HG03442 (cell line): Measurements from ENCODE around the gene LRP2.
A peak's percentile ranks its signal among the peaks of the same experiment; 100 is the strongest.

Source experiments
- ATAC-seq: cut with Tn5 transposase; IDR thresholded peaks from one replicate; pipeline ENCODE4 v1.9.1; 2021; ENCODE audit warnings: mild to moderate bottlenecking, moderate library complexity; ENCODE audit not compliant: unreplicated experiment

LRP2 gene

GRCh38 chr2:169094676-169095075 is 267.7 kb downstream of the LRP2 start:
- no peak for ATAC-seq

- no peak for ATAC-seq
Observed at GRCh38 chr2:169093535-169093934, 268.8 kb downstream of the LRP2 start.

DNA sequence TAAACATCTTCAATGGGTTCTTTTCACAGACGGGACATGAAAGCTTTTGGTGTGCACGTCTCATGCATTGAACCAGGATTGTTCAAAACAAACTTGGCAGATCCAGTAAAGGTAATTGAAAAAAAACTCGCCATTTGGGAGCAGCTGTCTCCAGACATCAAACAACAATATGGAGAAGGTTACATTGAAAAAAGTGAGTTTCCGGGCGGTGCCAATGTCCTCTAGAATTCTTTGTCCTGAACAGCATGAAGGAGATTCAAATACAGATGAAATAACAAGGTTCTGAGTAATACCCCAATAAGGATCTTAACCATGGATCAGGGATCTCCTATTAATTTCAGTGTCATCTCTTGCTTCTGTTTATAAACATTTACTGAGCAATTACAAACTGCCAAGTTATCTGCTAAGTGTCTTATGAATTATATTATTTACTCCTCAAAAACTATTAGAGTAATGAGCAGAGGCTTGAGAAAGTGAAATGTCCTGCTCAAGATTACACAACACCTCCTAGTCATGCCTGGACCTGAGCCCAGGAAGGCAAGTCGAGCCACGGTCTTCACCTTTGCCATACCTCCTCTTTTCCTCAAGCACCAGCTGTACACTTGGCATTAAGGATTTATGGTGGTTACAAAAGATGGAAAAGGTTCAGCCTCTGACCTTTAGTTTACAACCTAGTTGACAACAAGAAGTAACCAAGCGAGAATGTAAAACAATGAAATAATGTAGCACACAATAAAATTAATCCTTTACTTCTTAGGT is 270.4 kb downstream of the LRP2 start:
- no peak for ATAC-seq

GRCh38 chr2:169091256-169091655 is 271.1 kb downstream of the LRP2 start:
- ATAC-seq = no peak

- ATAC-seq = no peak
Observed at GRCh38 chr2:169090133-169090820, 272.1 kb downstream of the LRP2 start.

DNA sequence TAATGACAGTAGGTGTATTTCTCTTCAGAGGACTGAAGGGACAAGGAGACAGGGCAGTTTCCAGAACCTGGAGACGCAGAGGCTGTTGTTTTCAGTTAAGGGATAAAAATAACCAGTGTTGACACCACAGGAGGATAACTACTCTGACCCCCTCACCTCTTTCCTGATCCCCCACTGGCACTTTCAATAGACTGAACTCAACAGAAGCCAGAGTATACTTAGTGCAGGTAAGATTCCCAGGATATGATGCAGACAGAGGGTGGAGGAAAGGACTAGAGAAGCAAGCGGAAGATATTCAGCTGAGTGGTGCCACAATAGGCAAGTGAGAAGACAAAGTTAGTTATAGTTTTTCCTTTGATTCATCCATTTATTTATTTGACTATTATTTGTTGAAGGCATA is 273.2 kb downstream of the LRP2 start:
- ATAC-seq = no peak

- ATAC-seq = no peak
Observed at GRCh38 chr2:169087757-169088379, 274.5 kb downstream of the LRP2 start.

DNA sequence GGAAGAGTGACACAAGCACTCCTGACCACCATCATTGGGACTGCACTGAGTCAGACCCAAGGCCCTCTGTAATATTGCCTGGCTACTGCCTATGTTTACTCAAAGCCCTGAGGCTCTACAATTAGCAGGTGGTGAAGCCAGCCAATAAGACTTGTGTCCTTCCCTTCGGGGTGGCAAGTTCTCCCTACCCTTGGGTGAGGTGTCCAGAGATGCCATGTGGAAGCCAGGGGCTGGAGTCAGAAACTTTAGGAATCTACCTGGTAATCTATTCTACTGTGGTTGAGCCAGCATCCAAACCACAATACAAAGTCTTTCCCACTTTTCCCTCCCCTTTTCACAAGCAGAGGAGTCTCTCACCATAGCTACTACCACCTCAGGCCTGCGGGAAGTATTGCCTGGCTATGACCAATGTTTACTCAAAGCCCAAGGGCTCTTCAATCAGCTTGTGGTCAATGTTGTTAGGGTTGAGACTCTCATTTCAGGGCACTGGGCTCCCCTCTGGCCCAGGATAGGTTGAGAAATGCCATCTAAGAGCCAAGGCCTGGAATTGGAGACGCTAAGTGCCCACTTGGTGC is 275.4 kb downstream of the LRP2 start:
- no peak for ATAC-seq

DNA sequence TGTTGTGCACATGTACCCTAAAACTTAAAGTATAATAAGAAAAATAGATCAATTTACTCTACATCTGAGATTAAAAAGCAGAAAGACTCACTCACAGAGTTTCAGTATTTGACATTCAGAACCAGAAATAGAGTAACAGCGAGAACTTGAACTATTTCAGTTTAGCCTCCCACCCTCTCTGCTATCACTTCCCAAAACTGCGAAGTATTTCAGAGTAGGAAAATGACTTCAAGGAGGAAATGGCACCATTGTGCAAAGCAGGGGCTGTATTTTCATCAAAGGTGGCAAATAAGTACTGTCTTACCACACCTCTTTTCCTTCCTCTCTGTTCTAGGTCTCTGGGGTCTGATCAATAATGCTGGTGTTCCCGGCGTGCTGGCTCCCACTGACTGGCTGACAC is 279.3 kb downstream of the LRP2 start:
- peak; percentile 75 for ATAC-seq

DNA sequence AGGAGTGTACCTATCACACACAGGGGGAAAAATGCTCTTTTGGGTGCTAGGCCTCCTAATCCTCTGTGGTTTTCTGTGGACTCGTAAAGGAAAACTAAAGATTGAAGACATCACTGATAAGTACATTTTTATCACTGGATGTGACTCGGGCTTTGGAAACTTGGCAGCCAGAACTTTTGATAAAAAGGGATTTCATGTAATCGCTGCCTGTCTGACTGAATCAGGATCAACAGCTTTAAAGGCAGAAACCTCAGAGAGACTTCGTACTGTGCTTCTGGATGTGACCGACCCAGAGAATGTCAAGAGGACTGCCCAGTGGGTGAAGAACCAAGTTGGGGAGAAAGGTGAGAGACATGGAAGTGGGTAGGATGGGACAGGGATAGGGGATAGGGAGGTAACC is 280.8 kb downstream of the LRP2 start:
- ATAC-seq = no peak

DNA sequence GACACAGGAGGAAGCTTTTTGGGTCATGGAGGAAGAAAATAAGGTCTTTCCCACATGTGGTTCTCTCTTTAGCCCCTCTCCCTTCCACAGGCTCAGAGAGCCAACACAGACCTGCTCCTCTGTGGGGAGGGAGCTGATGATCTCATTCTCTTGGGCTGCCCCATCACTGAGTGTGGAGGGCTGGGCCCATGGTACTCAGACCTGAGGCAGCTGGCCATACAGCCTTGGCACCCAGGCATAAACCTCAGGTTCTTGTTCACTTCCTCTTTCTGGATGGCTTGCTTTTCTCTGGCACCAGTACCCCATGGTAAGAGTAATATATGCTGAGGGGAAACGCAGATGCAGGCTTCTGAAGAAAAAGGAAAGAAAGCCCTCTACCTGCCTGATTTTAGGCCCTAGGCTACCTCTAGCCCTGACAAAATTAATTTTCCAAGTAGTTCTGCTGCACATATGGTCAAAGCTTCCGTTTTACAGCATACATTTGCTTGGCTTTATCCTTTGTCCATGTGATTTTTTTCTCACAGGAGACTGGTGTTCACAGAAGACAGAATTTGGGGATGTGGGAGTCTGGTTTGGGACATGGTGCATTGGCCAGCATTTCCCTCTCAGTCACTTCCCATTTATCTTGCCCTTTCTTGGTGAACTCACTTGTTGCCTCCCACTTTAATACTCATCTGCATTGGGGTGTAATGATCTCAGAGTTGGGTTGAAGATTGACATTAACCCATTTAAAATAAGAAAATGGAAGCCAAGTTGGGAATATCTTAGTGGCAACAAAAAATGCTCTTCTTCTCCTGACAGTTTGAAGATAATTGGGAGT is 281.9 kb downstream of the LRP2 start:
- peak; percentile 73 for ATAC-seq

GRCh38 chr2:169077674-169078240 is 284.6 kb downstream of the LRP2 start:
- no peak for ATAC-seq
